ENCODE results near the gene POLR2A.
A peak's percentile ranks its signal among the peaks of the same experiment; 100 is the strongest.

Gene POLR2A

DNA sequence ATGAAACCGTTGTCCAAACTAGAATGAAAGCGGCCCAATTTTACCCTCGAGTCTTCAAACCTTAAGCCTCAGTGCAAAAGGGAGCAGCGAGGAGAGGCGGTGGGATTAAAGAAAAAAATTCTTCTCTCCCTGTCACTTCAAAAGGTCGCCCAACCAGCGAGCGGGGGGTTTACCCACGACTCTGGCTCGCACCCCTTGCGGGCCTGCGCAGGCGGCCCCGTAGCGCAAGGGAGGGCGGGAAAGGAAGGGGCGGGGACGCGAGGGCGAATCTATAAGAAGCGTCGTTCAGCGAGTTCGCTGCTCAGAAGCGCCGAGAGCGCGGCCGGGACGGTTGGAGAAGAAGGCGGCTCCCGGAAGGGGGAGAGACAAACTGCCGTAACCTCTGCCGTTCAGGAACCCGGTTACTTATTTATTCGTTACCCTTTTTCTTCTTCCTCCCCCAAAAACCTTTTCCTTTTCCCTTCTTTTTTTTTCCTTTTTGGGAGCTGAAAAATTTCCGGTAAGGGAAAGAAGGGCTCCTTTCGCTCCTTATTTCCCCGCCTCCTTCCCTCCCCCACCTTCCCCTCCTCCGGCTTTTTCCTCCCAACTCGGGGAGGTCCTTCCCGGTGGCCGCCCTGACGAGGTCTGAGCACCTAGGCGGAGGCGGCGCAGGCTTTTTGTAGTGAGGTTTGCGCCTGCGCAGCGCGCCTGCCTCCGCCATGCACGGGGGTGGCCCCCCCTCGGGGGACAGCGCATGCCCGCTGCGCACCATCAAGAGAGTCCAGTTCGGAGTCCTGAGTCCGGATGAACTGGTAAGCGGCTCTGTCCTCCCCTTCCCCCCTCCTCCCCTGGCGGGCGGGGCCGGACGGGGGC, at the start of gene POLR2A:
TSS of gene POLR2A (plus strand) at position 300 of the 852 bp plus-strand sequence.
- Histone ChIP-seq H3K27me3 (ENCODE audit: control insufficient read depth, insufficient read depth, low read length) (no peaks in the 10 kb centered on the region), H3K36me3 (ENCODE audit: control insufficient read depth, insufficient read depth, low read length) (no peaks in the 10 kb centered on the region), H3K9ac (ENCODE audit: low read length) (peak within 1 kb of the TSS; percentile 94), H3K27ac (ENCODE audit: low read depth, low read length) (peak within 1 kb of the TSS; percentile 100), H3K4me1 (ENCODE audit: control insufficient read depth, insufficient read depth, low read length) (peaks cover 27% of the 10 kb centered on the region), H3K9me3 (ENCODE audit: control insufficient read depth, insufficient read depth, low read depth, low read length) (no peaks in the 10 kb centered on the region), H3K4me3 (ENCODE audit: low read depth, low read length) (peak within 1 kb of the TSS; percentile 83)

DNA sequence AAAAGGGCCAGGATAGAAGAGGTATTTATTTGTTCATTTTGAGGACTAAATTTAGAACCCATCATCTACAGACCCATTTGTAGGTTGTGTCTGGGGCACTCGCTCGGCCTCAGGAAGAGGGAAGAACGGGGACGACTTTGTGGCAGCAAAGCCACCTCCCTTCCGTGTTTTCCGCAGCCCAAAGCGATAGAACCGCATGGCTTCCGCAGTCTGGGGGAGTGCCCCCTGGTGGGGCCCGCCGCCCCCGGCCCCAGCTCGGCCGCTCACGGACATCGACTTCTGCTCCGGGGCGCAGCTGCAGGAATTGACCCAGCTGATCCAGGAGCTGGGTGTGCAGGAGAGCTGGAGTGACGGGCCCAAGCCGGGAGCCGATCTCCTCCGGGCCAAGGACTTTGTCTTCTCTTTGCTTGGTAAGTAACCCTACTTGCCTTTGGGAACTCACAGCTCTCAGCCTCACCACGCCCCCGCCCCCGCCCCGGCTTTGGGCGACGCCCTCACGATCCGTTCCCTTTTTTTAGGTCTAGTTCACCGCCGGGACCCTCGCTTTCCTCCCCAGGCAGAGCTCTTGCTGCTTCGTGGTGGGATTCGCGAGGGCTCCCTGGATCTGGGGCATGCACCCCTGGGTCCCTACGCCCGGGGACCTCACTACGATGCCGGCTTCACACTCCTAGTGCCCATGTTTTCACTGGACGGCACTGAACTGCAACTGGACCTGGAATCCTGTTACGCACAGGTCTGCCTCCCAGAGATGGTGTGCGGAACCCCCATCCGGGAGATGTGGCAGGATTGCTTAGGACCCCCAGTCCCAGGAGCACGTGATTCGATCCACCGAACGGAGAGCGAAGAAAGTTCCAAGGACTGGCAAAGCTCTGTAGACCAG, 48.2 kb upstream of the POLR2A start:
- Histone ChIP-seq H3K36me3 (ENCODE audit: control insufficient read depth, insufficient read depth, low read length) (no peaks in the 10 kb centered on the region), H3K4me3 (ENCODE audit: low read depth, low read length) (peak overlapping the region; percentile 80), H3K4me1 (ENCODE audit: control insufficient read depth, insufficient read depth, low read length) (peaks cover 17% of the 10 kb centered on the region), H3K27me3 (ENCODE audit: control insufficient read depth, insufficient read depth, low read length) (peaks cover 28% of the 10 kb centered on the region), H3K27ac (ENCODE audit: low read depth, low read length) (peak overlapping the region; percentile 24; the same call in 1 of the 2 replicates), H3K9me3 (ENCODE audit: control insufficient read depth, insufficient read depth, low read depth, low read length) (no peaks in the 10 kb centered on the region), H3K9ac (ENCODE audit: low read length) (peak overlapping the region; percentile 68)

DNA sequence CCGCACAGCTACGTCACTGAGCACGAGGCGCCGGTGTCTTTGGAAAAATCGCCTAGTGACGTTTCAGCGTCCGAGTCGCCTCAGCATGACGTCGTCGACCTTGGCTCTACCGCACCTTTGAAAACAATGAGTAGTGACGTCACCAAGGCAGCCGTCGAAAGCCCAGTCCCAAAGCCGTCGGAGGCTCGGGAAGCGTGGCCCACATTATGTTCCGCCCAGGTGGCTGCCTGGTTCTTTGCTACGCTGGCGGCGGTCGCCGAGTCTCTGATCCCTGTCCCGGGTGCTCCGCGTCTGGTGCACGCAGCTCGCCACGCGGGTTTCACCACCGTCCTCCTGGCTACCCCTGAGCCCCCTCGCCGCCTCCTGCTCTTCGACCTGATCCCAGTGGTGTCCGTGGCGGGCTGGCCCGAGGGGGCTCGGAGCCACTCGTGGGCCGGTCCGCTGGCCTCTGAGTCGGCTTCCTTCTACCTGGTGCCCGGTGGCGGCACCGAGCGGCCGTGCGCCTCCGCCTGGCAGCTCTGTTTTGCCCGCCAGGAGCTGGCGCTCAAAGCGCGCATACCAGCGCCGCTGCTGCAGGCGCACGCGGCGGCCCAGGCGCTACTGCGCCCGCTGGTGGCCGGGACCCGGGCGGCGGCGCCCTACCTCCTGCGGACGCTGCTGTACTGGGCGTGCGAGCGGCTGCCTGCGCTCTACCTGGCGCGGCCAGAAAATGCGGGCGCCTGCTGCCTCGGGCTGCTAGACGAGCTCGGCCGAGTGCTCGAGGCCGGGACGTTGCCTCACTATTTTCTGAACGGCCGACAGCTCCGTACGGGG, 47.4 kb upstream of the POLR2A start:
- Histone ChIP-seq H3K4me3 (ENCODE audit: low read depth, low read length) (peak overlapping the region; percentile 80), H3K4me1 (ENCODE audit: control insufficient read depth, insufficient read depth, low read length) (peaks cover 25% of the 10 kb centered on the region), H3K27ac (ENCODE audit: low read depth, low read length) (no peak overlapping the region; the same call in 1 of the 2 replicates), H3K9ac (ENCODE audit: low read length) (peak overlapping the region; percentile 68), H3K36me3 (ENCODE audit: control insufficient read depth, insufficient read depth, low read length) (no peaks in the 10 kb centered on the region), H3K27me3 (ENCODE audit: control insufficient read depth, insufficient read depth, low read length) (peaks cover 34% of the 10 kb centered on the region), H3K9me3 (ENCODE audit: control insufficient read depth, insufficient read depth, low read depth, low read length) (no peaks in the 10 kb centered on the region)

DNA sequence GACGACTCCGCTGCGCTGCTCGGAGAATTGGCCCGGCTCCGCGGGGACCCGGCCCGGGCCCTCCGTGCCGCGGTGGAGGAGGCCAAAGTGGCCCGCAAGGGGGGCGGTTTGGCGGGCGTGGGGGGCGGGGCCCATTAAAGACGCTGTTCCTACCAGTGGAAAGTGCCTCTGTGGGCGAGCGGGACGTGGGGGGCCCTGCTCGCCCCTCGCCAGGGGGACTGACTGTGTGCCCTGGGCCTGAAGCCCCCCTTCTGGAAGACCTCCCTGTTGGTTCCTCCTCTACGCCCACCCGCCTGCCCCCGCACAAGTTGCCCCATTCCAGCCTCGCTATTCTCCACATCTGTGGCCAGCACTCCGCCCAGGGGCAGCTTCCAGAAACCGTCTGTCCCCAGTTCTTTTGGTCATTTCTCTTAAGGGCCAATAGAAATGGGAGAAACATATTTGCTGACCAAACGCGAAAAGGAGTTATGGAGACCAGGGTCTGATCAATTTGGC, 46.8 kb upstream of the POLR2A start:
- Histone ChIP-seq H3K4me3 (ENCODE audit: low read depth, low read length) (peak overlapping the region; percentile 80), H3K27ac (ENCODE audit: low read depth, low read length) (no peak overlapping the region), H3K9ac (ENCODE audit: low read length) (peak overlapping the region; percentile 3)

DNA sequence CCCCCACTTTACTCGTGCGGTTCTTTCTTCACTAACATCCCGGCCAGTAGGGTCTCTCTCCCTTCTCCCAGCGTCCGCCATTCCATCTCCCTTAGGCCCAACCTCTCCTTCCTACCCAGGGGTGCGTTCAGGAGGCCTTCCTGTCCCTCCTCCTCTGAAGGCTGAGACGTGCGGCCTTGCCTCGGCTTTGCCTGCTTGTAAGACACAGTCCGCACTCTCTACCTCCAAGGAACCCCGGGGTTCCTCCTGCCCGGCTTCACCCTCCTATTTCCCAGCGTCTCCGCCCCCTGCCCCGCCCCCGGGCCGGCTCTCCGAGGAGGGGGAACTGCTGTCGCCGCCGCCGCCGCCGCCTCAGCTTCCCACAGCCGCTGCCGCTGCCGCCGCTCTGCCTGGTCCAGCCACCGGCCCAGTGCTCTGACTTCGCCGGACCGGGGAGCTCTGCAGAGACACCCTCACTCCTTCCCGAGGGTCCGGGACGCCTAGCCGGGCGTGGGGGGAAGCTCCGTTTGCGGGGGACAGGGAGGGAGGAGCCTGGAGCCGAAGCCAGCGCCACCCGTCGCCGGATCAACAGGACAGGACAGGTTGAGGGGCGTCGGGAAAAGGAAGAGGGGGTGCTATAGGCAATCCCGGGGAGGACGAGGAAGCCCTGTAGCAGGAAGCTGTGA, 46.1 kb upstream of the POLR2A start:
- Histone ChIP-seq H3K27ac (ENCODE audit: low read depth, low read length) (no peak overlapping the region), H3K4me3 (ENCODE audit: low read depth, low read length) (peak overlapping the region; percentile 80), H3K9me3 (ENCODE audit: control insufficient read depth, insufficient read depth, low read depth, low read length) (no peaks in the 10 kb centered on the region), H3K36me3 (ENCODE audit: control insufficient read depth, insufficient read depth, low read length) (no peaks in the 10 kb centered on the region), H3K4me1 (ENCODE audit: control insufficient read depth, insufficient read depth, low read length) (peaks cover 25% of the 10 kb centered on the region), H3K27me3 (ENCODE audit: control insufficient read depth, insufficient read depth, low read length) (peaks cover 39% of the 10 kb centered on the region), H3K9ac (ENCODE audit: low read length) (peak overlapping the region; percentile 37)

More for the DNA sequence above, 46.8 kb upstream of the POLR2A start:
- no peaks in the 10 kb centered on the region for H3K9me3 ChIP-seq (ENCODE audit: control insufficient read depth, insufficient read depth, low read depth, low read length)
- peaks cover 37% of the 10 kb centered on the region for H3K27me3 ChIP-seq (ENCODE audit: control insufficient read depth, insufficient read depth, low read length)
- no peaks in the 10 kb centered on the region for H3K36me3 ChIP-seq (ENCODE audit: control insufficient read depth, insufficient read depth, low read length)
- peaks cover 25% of the 10 kb centered on the region for H3K4me1 ChIP-seq (ENCODE audit: control insufficient read depth, insufficient read depth, low read length)

DNA sequence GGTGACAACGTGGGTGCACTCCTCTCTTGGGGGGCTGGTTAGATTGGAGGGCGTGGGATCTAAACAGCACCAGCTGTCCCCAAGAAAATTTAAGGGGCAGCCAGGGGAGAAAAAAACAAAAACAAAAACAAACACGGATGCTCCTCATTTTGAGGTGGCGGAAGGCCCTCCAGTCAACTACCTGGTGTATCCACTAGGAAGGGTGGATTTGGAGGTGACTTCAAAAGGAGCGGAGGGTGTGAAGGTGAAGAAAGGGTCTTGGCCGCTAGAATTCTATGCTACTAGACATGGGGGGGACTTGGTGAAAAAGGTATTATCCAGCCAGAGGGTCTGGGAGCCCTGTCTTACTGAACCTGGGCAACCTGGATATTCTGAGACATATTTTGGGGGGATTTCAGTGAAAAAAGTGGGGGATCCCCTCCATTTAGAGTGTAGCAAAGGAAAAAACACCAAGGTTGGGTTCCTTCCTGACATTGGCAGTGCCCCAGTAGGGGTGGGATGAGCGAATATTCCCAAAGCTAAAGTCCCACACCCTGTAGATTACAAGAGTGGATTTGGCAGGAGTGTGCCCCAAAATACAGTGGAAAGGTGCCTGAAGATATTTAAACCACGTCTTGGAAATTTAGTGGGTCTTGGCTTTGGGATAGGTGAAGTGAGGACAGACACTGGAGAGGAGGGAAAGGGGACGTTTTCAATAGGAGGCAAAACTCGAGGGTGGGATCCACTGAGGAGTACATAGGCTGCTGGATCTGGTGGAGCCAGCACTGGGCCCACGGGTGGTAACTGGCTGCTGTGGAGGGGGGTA, 45.3 kb upstream of the POLR2A start:
- H3K9ac ChIP-seq (ENCODE audit: low read length), result no peak overlapping the region
- peak overlapping the region; percentile 80 for H3K4me3 ChIP-seq (ENCODE audit: low read depth, low read length)
- H3K4me1 ChIP-seq (ENCODE audit: control insufficient read depth, insufficient read depth, low read length), result peaks cover 25% of the 10 kb centered on the region
- H3K9me3 ChIP-seq (ENCODE audit: control insufficient read depth, insufficient read depth, low read depth, low read length), result no peaks in the 10 kb centered on the region
- peaks cover 45% of the 10 kb centered on the region for H3K27me3 ChIP-seq (ENCODE audit: control insufficient read depth, insufficient read depth, low read length)
- H3K27ac ChIP-seq (ENCODE audit: low read depth, low read length), result no peak overlapping the region
- H3K36me3 ChIP-seq (ENCODE audit: control insufficient read depth, insufficient read depth, low read length), result no peaks in the 10 kb centered on the region

DNA sequence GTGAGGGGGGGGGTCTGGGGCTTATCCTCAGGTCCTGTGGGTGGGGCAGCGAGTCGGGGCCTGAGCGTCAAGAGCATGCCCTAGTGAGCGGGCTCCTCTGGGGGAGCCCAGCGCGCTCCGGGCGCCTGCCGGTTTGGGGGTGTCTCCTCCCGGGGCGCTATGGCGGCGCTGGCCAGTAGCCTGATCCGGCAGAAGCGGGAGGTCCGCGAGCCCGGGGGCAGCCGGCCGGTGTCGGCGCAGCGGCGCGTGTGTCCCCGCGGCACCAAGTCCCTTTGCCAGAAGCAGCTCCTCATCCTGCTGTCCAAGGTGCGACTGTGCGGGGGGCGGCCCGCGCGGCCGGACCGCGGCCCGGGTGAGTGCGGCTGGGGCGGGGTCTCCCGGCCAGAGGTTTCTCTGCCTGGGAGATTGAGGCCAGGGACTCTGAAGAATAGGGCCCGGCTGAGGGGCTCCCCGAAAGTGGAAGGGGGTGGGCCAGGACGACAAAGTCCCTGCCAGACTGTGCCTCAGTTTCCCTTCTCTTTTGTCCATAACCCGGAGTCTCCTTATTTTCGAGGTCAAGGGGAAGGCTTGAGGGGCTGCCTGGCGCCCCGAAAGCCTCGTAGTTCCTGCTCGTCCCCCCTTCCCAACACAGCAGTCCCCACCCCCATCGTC, 44.6 kb upstream of the POLR2A start, which contains the start of gene FGF11:
TSS of gene FGF11 (plus strand) at position 51 of the 651 bp plus-strand sequence. CDS start at position 160, 109 bp downstream.
- peaks cover 30% of the 10 kb centered on the region for H3K4me1 ChIP-seq (ENCODE audit: control insufficient read depth, insufficient read depth, low read length)
- H3K27me3 ChIP-seq (ENCODE audit: control insufficient read depth, insufficient read depth, low read length), result peaks cover 45% of the 10 kb centered on the region
- peak within 1 kb of the TSS; percentile 90 for H3K27ac ChIP-seq (ENCODE audit: low read depth, low read length)
- no peaks in the 10 kb centered on the region for H3K36me3 ChIP-seq (ENCODE audit: control insufficient read depth, insufficient read depth, low read length)
- peak within 1 kb of the TSS; percentile 95 for H3K4me3 ChIP-seq (ENCODE audit: low read depth, low read length)
- H3K9ac ChIP-seq (ENCODE audit: low read length), result peak within 1 kb of the TSS; percentile 93
- no peaks in the 10 kb centered on the region for H3K9me3 ChIP-seq (ENCODE audit: control insufficient read depth, insufficient read depth, low read depth, low read length)

DNA sequence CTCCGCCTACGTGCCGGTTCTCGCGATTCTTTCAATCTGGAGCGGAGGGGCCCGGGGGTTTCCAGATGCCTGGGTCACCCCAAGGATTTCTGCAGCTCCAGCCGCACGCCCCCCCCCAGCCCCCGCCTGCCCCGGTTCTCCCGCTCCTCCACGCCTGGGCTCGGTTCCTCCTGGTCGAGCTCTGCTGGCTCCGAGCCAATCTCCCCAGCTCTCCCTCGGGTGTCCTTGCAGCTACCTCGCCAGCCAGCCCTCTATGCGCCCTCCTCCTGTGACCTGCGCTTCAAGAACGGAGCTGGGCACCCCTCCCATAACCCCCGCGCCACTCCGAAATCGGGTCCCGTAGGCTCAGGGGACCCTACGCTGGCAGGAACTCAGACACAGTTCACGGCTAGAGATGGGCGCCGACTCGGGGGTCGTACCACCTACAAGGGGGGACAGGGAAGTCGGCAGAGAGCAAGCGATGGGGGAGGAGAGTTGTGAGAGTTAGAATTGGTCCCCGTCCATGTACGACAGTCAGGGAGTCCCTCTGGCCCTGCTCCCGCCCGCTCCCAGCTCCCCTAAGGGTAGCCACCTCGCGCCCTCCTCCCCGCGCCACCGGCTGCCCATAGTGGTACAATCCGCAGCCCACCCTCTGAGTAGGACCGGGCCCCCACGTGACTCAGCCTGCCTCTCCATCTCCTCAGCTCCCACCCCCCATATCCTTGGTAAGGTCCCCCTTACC, 43.9 kb upstream of the POLR2A start:
- H3K27ac ChIP-seq (ENCODE audit: low read depth, low read length), result peak overlapping the region; percentile 90
- peaks cover 31% of the 10 kb centered on the region for H3K4me1 ChIP-seq (ENCODE audit: control insufficient read depth, insufficient read depth, low read length)
- no peaks in the 10 kb centered on the region for H3K36me3 ChIP-seq (ENCODE audit: control insufficient read depth, insufficient read depth, low read length)
- no peaks in the 10 kb centered on the region for H3K9me3 ChIP-seq (ENCODE audit: control insufficient read depth, insufficient read depth, low read depth, low read length)
- peak overlapping the region; percentile 95 for H3K4me3 ChIP-seq (ENCODE audit: low read depth, low read length)
- H3K27me3 ChIP-seq (ENCODE audit: control insufficient read depth, insufficient read depth, low read length), result peaks cover 47% of the 10 kb centered on the region
- peak overlapping the region; percentile 93 for H3K9ac ChIP-seq (ENCODE audit: low read length)

DNA sequence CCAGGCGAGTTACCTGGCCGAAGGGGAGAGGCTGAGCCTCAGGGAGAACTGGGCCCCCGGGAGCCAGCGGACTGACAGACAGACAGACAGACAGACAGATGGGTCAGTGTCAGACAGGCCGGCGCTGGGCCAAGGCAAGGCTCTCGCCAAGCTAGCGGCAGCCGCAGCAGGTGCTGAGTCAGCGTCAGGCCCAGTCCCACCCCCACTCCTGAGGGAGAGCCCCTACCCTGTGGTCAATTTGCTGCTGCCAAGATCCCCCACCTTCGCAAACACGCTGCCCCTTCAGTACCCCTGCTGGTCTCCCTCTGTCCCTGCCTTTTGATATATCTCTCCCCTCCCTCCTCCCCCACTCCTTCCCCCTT, 43.4 kb upstream of the POLR2A start:
- no peaks in the 10 kb centered on the region for H3K36me3 ChIP-seq (ENCODE audit: control insufficient read depth, insufficient read depth, low read length)
- peaks cover 31% of the 10 kb centered on the region for H3K4me1 ChIP-seq (ENCODE audit: control insufficient read depth, insufficient read depth, low read length)
- peak overlapping the region; percentile 95 for H3K4me3 ChIP-seq (ENCODE audit: low read depth, low read length)
- no peaks in the 10 kb centered on the region for H3K9me3 ChIP-seq (ENCODE audit: control insufficient read depth, insufficient read depth, low read depth, low read length)
- H3K27me3 ChIP-seq (ENCODE audit: control insufficient read depth, insufficient read depth, low read length), result peaks cover 47% of the 10 kb centered on the region
- peak overlapping the region; percentile 90 for H3K27ac ChIP-seq (ENCODE audit: low read depth, low read length)
- H3K9ac ChIP-seq (ENCODE audit: low read length), result peak overlapping the region; percentile 93
